HG02970 (cell line): Measurements from ENCODE around the gene BABAM2.
"Not testable (repeated sequence)": the region's sequence is repeated elsewhere in the genome, so short reads cannot be mapped to it uniquely, and the experiment has no call there.

Experiments used
- ATAC-seq: cut with Tn5 transposase; IDR thresholded peaks from one replicate; pipeline ENCODE4 v1.9.1; 2021; ENCODE audit warnings: mild to moderate bottlenecking, moderate library complexity, moderate number of reproducible peaks; ENCODE audit not compliant: unreplicated experiment, low FRiP score

The BABAM2 gene

DNA sequence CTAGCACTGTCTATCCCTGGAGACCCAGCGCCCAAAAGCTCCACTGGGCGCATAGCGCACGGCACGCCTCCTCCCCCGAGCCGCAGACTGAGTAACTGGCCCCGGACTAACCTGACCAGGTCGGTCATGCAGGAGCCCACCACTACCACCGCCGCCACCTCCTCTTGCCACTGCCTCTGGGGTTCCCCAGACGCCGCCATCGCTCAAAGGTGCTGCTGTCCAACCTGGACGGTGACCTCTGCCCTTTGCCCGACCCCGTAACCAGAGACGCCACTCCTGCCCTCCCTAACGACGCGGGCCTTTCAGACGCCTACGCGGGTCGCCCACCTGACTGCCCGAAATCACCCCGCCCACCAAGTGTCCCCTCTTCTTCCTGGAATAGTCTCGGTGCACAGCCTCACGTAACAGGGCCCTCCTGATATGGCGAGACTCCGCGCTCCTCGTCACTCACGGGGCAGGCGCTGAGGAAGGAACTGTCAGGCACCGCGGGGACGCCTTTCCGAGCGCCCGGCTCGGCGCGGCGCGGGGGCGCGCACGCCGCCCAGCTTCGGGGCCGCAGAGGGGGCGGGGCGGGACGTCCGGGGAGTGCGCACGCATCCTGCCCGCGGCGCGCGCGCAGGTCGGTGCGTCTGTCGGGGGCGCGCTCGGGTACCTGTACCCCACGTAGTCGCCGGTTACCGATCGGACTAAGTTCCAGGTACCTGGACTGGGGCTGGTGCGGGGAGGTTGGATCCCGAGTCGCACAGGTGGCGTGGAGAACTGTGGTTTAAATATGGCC lies at the start of gene BABAM2, which contains the start of gene RBKS:
TSS of gene BABAM2 (plus strand) at position 584 of the 778 bp plus-strand sequence. CDS start 3,828 bp downstream, outside the sequence.
TSS of gene RBKS (minus strand) at position 242 of the 778 bp plus-strand sequence. CDS start at position 200, 42 bp downstream.
- peak; percentile 82 for ATAC-seq

DNA sequence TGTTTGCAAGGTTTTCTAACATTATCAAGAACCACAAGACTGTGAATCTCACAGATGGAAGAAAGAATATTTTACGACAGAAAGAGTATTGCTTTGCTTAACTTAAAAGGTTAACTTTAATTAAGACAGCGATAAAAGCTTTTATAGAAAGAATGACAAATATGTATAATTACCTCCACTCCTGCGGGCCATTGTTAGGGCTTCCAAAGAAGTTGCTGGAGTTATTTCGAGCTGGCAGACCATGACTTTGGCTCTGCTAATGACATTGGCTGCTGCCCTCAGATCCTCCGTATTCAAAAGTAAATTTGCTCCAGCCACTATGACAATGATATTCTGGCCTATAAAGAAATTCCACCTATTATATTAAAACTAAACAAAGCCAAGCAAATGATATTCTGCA lies 47.6 kb upstream of the BABAM2 start:
- no peak for ATAC-seq

DNA sequence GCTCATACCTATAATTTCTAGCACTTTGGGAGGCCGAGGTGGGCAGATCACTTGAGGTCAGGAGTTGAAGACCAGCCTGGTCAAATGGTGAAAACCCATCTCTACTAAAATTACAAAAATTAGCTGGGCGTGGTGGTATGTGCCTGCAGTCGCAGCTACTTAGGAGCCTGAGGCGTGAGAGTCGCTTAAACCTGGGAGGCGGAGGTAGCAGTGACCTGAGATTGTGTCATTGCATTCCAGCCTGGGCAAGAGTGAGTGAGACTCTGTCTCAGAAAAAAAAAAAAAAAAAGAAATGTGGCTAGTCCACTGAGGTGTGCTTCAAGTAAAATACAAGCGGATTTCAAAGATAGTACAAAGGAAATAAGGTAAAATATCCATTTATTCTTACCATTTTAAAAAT lies 46.5 kb upstream of the BABAM2 start:
- no peak for ATAC-seq

DNA sequence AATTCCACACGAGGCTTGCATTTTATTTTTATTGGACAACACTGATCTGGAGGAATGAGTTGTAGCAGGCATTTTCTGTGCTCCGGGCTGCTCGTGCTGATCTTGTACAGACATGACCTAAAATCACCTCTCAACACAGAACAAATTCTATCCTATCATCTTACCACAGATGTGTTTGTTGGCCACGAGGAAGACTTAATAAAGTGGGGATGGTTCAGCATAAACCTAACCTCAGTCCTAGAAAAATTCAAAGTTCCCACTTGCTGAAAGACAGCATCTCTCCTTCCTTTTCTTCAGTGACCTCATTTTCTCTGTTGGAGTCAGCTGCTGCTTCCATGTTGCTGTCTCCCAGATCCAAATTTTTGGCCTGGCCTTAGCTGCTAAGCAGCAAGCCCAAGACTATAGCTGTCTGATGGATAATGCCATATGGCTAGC lies 45.7 kb upstream of the BABAM2 start:
- ATAC-seq: no peak

DNA sequence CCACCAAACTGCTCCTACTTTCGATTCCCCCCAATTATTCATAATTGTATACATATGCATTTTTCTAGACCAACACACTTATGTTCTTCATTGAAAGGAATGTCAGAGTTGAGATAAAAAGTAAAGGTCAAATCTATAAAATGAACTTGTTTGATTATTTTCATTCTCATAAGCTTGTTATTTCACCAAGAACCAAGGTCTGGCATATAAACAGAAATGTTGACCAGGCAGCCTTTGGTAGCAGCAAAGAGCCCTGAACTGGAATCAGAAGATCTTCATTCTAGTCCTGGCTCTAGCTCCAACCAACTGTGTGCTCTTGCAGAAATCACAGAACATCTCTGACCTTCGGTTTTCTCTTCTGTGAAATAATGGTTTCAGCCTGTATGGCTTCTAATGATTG lies 43.2 kb upstream of the BABAM2 start:
- ATAC-seq: no peak

DNA sequence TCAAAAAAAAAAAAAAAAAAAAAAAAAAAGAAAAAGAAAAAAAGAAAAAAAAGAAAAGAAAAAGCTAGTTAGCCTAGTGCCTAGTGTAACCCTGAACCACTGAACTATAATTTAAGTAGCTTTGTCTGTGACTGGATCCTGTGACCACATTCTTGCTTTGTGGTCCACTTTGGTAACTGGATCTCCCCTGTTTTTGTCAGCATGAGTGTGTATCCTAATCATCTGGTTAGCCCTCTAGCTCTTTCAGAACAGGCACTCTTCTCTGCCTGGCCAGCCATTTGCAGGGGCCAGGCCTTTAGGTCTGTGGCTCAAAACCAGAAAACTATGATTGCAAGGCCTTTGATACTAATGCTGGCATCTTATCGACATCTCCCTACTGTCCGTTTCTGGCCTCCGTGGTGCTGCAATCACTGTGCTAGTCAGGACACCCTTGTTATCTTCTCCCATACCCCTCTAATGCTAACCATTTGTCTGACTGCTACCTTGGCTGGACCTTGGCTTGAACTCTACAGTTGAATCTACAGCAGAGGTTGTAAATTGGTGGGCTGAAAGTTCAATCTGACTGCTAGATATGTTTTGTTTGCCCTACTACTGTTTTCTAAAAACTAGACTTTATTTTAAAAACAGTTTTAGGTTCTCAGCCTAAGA lies 40.8 kb upstream of the BABAM2 start:
- ATAC-seq: no peak

DNA sequence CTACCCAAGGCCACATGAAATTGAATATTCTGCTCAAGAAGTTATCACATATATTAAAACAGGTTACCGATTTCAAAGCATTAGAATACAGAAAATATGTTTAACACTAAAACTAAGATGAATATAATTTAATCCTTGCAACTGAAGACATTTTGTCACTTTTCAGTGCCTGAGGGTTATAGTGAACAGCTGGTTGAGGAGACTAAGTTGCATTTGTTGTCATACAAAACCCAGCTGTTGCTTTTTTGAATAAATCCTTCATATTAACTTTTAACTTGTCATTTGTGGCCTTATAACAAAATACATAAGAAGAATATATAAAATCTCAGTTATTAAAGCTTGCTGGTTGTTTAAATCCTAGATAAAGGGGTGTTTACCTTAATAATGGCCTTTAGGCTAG lies 37.8 kb upstream of the BABAM2 start:
- no peak for ATAC-seq

DNA sequence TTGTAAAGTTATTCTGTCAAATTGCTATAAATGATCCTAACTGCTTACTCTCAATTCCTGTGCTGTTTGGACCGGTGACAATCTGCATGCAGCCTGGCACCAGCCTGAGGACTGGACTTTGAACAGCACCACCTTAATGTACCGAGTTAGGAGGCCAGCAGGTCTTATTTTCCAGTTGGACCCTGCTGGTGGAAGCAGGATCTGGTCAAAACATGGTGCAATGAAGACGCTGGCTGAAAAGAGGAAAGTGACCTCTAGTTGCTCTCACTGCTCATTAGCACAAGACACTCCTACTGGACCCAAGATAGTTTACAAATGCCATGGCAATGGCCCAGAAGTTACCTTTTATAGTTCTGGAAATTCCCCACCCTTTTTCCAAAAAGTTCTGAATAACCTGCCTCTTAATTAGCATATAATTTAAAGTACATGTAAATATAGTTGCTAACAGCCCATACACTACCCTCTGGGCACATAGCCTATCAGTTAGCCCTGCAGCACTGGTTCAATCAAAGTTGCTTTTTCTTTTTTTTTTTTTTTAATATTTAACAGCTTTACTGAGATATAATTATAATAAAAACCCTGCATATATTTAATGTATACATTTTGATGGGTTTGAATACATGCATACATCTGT lies 36.2 kb upstream of the BABAM2 start:
- ATAC-seq: no peak

DNA sequence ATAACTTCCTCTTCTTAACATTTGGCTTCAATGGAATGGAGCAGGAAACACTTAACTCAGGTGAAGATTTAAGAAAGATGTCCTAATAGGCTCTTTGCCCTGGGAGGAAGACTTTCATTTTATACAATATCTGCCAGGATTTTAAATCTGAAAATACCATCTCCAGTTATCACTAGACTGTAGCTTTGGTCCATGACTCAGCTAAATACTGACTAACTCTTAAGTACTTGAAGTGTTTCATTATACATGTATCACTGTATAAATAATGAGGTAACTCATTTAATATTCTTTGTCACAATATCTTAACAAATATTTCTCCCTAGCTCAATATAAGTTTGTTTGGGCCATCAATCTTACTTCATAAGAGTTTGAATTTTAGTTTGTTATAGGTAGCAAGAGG lies 35.1 kb upstream of the BABAM2 start:
- ATAC-seq: no peak

DNA sequence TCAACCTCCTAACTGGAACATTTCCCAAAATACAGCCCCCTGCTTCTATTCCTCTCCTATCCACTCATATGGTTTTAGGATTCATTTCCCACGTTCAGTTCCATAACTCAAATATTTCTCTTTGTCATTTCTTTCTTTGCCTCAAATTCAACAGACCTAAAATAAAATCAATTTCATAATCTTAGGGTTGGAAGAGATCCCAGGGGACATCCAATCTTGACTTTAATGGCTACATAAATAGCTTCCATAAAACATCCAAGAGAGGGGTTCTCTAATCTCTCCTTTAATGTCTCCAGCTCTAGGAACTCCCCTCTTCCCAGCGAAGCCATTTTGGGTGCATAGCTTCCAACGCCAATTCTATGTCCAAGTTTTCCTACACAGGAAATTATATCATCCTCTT lies 34.1 kb upstream of the BABAM2 start:
- no peak for ATAC-seq

DNA sequence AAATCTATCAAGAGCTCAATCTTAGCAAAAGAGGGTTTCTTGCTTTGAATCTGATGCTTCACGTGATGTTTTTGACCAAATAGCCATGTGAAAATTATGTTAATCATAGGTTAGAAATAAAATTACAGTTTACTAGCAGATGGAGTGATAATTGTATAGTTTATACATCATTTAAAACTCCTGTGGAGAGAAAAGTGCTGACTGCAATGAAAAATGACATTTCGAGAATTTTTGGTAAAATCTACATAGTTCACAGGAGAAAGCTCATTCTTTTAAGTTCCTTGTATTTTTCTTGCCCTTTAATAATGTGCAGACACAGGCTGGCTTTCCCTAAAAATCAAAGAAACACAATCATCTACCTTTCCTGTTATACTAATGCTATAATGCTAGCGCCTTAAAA lies 33.6 kb upstream of the BABAM2 start:
- no peak for ATAC-seq

DNA sequence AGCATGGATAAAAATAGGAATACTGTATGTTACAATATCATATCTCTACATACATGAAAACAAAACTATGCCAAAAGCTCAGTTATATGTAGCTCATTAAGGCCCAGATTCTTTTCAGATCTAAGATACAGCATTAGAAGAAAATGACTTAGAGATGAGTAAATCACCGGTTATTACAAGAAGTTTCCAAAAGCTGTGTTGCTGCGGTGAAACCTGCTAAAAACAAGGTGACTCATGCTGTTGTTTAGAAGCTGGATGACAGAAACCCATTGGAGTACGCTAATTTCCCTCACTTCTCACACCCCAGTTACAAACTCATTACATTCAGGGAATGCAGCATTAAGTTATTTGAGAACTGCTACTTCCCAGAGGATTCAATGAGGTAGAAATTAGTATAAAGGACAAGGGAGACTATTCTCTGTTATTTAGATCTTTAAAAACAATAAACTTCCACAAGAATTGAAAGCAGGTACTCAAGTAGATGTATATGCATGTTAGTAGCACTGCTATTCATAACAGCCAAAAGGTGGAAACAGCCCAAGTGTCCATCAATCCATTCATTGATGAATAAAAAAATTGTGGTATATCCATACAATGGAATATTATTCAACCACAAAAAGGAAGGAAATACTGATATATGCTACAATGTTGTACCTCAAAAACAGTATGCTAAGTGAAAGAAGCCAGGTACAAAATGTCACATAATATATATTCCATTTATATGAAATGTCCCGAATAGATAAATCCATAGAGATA lies 32.9 kb upstream of the BABAM2 start:
- no peak for ATAC-seq

DNA sequence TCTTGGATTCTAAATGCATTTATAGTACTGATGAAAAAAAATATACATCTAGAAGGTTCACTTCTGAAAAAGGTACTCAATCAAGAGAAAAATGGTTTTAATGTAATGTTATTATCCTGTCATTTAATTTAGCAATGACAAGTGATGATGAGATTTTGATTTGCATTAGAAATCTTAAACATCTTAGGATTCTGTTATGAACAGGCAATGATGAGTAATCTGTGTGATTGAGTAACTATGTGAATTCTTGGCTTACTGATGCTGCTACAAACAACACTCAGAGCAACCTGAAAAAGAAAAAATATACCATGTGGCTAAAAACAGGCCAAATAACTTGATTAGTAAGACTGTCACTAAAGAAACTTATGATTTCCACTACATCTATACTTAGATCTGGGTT lies 30.4 kb upstream of the BABAM2 start:
- ATAC-seq: no peak

DNA sequence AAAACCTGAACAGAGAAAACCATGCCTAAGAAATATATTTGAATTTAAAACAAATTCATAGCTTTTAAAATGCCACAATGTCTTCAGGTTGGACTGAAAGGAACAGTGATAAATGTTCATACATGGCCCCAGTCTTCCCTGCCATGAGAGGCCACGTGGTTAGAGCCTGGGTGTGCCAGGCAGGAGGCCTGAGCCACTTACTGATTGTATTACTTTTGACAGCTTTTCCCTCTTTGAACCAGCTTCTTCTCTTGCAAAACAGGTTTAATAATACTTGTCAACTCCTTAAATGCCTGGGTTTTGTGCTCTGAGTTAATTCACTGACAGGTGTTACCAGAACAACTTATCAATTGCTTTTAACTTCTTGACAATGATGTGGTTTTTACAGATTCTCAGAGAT lies 27.4 kb upstream of the BABAM2 start:
- no peak for ATAC-seq

DNA sequence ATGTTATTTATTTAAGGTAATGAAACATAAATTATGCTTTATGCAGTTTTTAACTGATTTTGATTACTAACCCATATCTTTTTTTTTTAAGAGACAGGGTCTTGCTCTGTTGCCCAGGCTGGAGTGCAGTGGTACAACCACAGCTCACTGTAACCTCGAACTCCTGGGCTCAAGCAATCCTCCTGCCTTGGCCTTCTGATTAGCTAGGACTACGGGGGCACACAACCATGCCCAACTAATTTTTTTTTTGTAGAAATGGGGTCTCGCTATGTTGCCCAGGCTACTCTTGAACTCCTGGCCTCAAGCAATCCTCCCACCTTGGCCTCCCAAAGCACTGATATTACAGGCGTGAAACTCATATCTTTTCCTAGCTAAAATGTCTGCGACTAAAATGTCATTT lies 26.6 kb upstream of the BABAM2 start:
- not testable (repeated sequence) for ATAC-seq

DNA sequence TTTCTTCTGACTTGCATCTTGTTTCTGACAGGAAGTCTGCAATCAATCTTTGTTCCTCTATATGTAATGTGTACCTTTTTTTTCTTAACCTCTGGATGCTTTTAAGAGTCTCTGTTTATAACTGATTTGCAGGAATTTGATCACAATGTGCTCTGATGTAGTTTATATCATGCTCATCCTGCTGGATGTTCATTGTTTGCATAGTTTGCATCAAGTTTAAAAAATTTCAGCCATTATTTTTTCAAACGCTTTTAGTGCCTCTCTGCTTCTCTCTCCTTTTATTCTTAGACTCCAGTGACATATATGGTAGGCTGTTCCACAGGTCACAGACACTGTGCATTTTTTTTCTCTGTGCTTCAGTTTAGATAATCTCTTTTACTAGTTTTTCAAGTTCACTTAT lies 24.3 kb upstream of the BABAM2 start:
- ATAC-seq: no peak

DNA sequence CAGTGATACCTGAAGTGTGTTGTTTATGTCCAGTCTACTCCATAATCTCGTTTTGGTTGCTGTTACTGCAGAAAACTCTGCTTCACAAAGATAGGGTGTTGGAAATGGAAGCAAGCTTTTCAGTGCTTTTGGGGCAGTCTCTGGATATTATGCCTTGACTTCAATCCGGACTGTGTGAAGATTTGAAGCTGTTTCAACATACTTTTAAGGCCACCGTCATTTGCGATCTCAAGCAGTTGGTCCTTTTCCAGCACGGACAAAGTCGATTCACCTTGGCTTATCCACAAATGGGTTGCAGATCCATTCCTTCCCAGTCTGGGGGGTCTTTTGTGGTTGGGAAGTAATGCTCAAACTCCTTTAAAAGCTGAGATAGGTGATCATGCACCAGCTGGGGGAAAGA lies 20.8 kb upstream of the BABAM2 start:
- no peak for ATAC-seq

DNA sequence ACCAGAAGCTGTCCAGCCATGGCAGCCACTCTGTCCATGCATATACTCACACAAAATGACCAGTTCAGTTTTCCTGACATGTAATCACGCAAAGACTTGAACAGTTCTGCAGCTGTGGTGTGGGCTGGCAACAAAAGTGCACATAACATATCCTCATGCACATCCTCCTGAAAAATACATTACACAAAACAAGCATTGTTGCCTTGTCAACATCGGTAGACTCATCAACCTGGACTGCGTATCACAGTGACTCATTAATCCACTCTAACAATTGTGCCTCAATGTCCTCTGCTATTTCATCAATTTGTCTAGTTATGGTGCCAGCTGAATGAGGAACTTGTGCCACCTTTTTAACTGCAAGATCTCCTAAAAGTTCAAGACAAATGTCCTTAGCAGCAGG lies 19.8 kb upstream of the BABAM2 start:
- no peak for ATAC-seq

DNA sequence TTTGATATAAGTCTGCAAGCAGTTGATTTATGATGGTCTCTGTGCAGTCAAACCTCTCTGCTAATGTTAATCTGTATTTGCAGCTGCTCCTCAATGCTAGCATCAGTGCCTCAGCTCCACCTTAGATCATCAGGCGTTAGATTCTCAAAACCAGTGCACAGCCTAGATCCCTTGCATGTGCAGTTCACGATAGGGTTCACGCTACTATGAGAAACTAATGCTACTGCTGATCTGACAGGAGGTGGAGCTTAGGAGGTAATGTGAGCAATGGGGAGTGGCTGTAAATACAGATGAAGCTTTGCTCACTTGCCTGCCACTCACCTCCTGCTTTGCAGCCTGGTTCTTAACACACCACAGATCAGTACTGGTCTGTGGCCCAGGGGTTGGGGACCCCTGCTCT lies 18.7 kb upstream of the BABAM2 start:
- no peak for ATAC-seq

DNA sequence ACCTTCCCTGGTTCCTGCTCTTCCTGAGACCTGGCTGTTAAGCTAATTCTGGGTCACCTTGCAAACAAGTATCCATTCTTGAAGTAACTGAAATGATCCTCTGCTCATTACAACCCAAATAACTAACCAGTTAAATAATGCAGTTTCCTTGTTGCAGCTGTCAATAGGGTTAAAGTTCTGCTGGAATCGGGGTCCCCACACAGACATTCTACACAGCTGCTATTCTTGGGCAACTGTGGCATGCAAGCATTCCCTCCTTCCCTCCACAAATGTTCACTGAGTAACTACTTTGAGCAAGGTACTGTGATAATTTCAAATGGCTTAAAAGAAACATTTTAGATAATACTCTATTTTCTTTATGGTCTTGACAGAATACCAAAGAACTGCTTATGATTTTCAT lies 17.4 kb upstream of the BABAM2 start:
- no peak for ATAC-seq
